Ascending aorta (tissue), 2 donors: ENCODE measurements around the gene FGD3. TPM values are rescaled to one million over a fixed set of nuclear protein-coding genes. Genes with fewer than 3 reads are reported as not detected.
A peak's percentile ranks its signal among the peaks of the same experiment; 100 is the strongest.
"Not testable (repeated sequence)": the region's sequence is repeated elsewhere in the genome, so short reads cannot be mapped to it uniquely, and the experiment has no call there.

Experiments used
- DNase-seq, 2 donors: peaks; one replicate each; pipeline ENCODE4 v3.0.0-alpha.2; 2019; ENCODE audit warnings: low spot score in 2 of 2
- H3K27ac ChIP-seq, 2 donors: fragments of 200-600 bp; sonication (generic); one replicate each; pipeline ENCODE4 v1.5.1; 2016 to 2017; ENCODE audit warnings: mild to moderate bottlenecking in 1 of 2
- H3K27me3 ChIP-seq: fragments of 200-600 bp; sonication (generic); one replicate; pipeline ENCODE4 v1.5.1; 2017
- H3K36me3 ChIP-seq, 2 donors: fragments of 200-600 bp; sonication (generic); one replicate each; pipeline ENCODE4 v1.5.1; 2016
- H3K4me1 ChIP-seq, 2 donors: fragments of 200-600 bp; sonication (generic); one replicate each; pipeline ENCODE4 v1.5.1; 2016 to 2017; ENCODE audit warnings: mild to moderate bottlenecking in 1 of 2
- H3K4me3 ChIP-seq, 2 donors: fragments of 200-600 bp; sonication (generic); one replicate each; pipeline ENCODE4 v1.5.1; 2016 to 2017; ENCODE audit warnings: mild to moderate bottlenecking in 1 of 2
- H3K9me3 ChIP-seq, 2 donors: fragments of 200-600 bp; sonication (generic); one replicate each; pipeline ENCODE4 v1.5.1; 2016
- CTCF ChIP-seq, 3 experiments: fragments of 200-600 bp in 2 of 3; fragments of 450-650 bp in 1 of 3; sonication (generic) in 2 of 3; IDR thresholded peaks; one replicate each; pipeline ENCODE4 v1.5.1; 2016 to 2019; ENCODE audit warnings: antibody characterized with exemption in 3 of 3, mild to moderate bottlenecking in 1 of 3, moderate library complexity in 1 of 3
- intact Hi-C: fragments of 100-400 bp; cut with DNase I; formaldehyde crosslinking; loops from one replicate; pipeline ENCODE4 v1.15.1; 2023
- total RNA-seq: library from RNA; depleted of rRNA; stranded (reverse); fragments of >200 nt; gene quantifications from one replicate; pipeline ENCODE4 v1.1.0, GENCODE V29; 2016

The FGD3 gene
- total RNA-seq, 1 donor from 2014 or later, result 20.8 TPM

- Histone ChIP-seq H3K36me3 (no peaks in the 10 kb centered on the region), H3K9me3 (no peaks in the 10 kb centered on the region), H3K27ac (no peak overlapping the region), H3K4me1 (peaks cover 0 to 2% of the 10 kb centered on the region in 2 donors), H3K4me3 (no peak overlapping the region), H3K27me3 (no peaks in the 10 kb centered on the region)
- peak in 1 of 2 donors; percentile 44 for DNase-seq
- intact Hi-C loops, result no loop called here
- TF ChIP-seq CTCF (IDR thresholded peaks at IDR 0.05), result no peak
These were observed 65.9 kb downstream of the FGD3 start for GRCh38 chr9:93012963-93013855.

DNA sequence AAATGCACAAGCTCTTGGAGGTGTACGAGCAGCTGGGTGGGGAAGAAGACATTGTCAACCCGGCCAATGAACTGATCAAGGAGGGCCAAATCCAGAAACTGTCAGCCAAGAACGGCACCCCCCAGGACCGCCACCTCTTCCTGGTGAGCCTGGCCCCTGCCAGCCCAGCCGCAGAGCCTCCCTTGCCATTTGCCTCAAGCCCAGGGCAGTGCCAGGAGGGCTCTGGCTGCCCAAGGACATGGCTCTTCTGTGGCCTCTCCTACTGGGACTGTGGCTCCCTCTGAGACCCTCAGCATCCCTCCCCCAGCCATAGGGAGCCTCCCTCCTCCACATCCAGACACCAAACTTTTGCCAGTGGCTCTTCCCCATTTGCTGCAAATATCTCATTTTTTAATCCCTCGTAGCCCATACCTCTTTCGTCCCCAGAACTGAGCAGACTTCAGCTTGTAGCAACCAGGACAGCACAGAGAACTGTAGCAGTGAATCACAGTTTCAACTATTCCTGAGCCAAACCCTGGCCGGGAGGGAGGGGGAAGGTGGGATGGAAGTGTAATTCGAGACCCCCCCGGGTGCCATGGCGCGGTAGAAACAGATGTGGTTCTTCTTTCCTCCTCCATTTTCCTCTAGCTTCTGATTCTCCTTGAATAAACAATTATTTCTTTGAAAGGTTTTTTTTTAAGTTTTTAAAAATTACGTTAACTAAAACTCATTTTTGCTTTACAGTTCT is 66.7 kb downstream of the FGD3 start:
- intact Hi-C loops, result no loop called here
- Histone ChIP-seq H3K27ac (no peak overlapping the region), H3K4me3 (no peak overlapping the region), H3K9me3 (no peaks in the 10 kb centered on the region), H3K4me1 (peaks cover 0 to 2% of the 10 kb centered on the region in 2 donors), H3K27me3 (no peaks in the 10 kb centered on the region), H3K36me3 (no peaks in the 10 kb centered on the region)
- TF ChIP-seq CTCF (IDR thresholded peaks at IDR 0.05), result no peak
- no peak for DNase-seq

DNA sequence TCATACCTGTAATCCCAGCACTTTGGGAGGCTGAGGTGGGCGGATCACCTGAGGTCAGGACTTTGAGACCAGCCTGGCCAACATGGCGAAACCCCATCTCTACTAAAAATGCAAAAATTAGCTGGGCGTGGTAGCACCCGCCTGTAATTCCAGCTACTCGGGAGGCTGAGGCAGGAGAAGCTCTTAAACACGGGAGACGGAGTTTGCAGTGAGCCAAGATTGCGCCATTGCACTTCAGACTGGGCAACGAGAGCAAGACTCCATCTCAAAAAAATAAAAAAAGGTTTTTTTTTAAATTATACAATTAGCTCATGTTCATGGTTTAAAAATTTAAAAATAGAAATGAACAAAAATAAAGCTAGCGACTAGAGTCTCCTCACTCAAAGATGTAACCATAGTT is 67.9 kb downstream of the FGD3 start:
- H3K27me3 ChIP-seq, H3K27ac ChIP-seq, H3K9me3 ChIP-seq, intact Hi-C loops, H3K4me3 ChIP-seq, H3K36me3 ChIP-seq, H3K4me1 ChIP-seq: not testable (repeated sequence)
- peak in 1 of 2 donors; percentile 57 for DNase-seq

- intact Hi-C loops, result no loop called here
- Histone ChIP-seq H3K36me3 (no peaks in the 10 kb centered on the region), H3K9me3 (no peaks in the 10 kb centered on the region), H3K27ac (no peak overlapping the region), H3K4me1 (peaks cover 0 to 2% of the 10 kb centered on the region in 2 donors), H3K4me3 (no peak overlapping the region), H3K27me3 (no peaks in the 10 kb centered on the region)
- peak in 1 of 2 donors; percentile 34 for DNase-seq
- no peak for TF ChIP-seq CTCF (IDR thresholded peaks at IDR 0.05)
These were observed 70.3 kb downstream of the FGD3 start for GRCh38 chr9:93017621-93018020.

DNA sequence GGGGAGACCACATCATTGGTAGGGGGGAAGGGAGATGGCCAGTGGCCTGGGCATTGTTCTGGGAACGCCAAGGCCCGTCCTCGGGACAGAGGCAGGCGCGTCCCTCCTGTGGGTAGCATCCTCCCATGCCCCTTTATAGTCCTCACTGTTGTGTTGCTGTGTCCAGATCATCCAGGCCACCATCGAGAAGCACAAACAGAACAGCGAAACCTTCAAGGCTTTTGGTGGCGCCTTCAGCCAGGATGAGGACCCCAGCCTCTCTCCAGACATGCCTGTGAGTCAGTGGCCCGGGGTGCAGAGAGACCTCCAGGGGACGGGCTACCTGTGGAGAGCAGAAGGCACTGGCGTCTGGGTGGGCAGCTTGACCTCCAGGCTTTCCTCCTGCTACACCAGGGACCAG is 72.8 kb downstream of the FGD3 start:
- H3K4me1 ChIP-seq, result peaks cover 0 to 2% of the 10 kb centered on the region in 2 donors
- intact Hi-C loops, result no loop called here
- no peak for TF ChIP-seq CTCF (IDR thresholded peaks at IDR 0.05)
- no peak for DNase-seq
- no peaks in the 10 kb centered on the region for H3K36me3 ChIP-seq
- no peaks in the 10 kb centered on the region for H3K9me3 ChIP-seq
- H3K4me3 ChIP-seq, result no peak overlapping the region
- H3K27me3 ChIP-seq, result no peaks in the 10 kb centered on the region
- no peak overlapping the region for H3K27ac ChIP-seq
